Activated CD8-positive, alpha-beta memory T cell treated with anti-CD3 and anti-CD28 coated beads for 24 hours (primary cell): ENCODE results near the gene ZNF438.
A peak's percentile ranks its signal among the peaks of the same experiment; 100 is the strongest.
"Not testable (repeated sequence)": the region's sequence is repeated elsewhere in the genome, so short reads cannot be mapped to it uniquely, and the experiment has no call there.

ENCODE experiments used
- DNase-seq: peaks from one replicate; pipeline ENCODE4 v3.0.0-alpha.2; 2020

The ZNF438 gene, protein sequence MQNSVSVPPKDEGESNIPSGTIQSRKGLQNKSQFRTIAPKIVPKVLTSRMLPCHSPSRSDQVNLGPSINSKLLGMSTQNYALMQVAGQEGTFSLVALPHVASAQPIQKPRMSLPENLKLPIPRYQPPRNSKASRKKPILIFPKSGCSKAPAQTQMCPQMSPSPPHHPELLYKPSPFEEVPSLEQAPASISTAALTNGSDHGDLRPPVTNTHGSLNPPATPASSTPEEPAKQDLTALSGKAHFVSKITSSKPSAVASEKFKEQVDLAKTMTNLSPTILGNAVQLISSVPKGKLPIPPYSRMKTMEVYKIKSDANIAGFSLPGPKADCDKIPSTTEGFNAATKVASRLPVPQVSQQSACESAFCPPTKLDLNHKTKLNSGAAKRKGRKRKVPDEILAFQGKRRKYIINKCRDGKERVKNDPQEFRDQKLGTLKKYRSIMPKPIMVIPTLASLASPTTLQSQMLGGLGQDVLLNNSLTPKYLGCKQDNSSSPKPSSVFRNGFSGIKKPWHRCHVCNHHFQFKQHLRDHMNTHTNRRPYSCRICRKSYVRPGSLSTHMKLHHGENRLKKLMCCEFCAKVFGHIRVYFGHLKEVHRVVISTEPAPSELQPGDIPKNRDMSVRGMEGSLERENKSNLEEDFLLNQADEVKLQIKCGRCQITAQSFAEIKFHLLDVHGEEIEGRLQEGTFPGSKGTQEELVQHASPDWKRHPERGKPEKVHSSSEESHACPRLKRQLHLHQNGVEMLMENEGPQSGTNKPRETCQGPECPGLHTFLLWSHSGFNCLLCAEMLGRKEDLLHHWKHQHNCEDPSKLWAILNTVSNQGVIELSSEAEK

DNA sequence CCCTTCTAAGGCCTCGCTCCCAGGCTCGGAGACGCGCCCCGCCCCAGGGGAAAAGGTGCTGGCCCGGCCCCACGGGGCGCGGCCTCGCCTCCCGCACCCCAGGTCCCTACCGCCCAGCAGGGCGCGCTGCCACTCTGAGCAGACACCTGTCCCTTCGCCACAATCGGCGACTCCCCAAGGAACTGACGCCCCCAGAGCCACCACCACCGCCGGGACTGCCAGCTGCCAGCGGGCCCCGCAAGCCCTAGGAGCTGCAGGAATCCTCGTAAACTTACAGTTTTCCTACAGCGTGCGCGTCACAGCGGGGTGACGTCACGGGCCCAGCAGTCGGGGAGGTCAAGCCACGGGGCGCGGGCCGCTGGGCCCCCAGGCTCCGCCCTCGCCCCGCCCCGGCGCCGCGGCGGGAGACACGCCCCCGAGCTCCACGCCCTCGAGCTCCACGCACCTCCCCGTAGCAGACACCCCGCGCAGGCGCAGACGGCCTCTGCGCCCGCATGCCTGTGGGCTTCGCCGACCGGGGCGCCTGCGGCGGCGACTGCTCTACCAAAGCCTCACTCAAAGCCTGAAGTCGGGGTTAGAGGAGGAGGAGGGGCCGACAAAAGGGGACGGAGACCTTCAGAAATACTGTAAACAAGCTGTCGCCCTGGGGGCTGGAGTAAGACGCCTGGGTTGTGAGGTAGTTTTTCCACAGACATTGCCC is at the start of gene ZNF438:
Gene ZNF438, minus strand, starts transcription at position 308 of the 700 bp plus-strand sequence. CDS start 154,831 bp downstream, outside the sequence.
- peak; percentile 99 for DNase-seq

DNA sequence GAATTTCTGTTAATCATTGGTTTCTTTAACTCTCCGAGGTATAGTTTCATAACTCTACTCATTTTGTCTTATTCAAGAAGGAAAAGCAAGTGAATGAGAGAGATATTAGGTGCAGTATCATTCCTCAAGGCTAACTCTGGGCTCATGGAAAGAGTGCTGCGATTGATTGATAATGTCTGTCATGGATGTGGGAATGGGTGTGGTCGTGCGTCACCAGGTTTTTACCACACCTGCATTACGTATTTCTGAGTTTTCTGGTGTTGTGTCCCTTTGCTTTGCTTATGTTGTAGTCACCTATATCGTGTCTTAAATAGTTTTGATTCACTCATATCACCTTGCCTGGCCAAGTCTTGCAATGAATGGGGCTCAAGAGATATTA is 44.9 kb upstream of the ZNF438 start:
- DNase-seq, result no peak

DNA sequence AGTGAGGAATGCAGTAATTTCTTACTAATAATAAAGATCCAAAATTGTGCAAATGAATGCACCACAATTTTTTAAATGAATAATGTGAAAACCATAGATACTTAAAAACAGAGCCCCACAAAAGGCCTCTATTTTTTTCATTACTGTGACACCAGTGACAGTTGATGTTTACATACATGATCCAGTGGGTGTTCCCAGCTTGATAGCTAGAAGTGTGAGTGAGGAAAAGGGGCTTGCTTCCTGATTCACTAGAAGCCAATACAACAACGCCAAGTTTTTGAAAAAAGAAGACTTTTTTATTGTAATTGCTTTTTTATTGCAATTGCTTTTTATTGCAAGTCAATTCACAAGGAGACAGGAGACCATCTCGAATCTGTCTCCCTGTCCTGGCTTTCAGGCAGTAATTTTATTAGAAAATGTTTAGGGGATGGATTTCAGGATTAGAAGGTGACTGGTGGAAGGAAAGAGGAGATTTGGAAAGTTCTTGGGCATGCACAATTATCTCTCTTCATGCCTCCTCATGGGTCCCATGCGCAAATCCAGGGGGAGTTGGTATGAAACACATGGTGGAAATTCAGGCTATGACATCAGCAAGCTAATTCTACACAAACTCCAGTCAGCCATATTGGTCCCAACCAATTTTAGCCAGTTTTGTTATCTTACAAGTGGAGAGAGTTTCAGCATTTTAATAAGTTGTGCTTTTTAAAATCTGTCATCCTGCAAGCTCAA is 44.4 kb upstream of the ZNF438 start:
- no peak for DNase-seq

DNA sequence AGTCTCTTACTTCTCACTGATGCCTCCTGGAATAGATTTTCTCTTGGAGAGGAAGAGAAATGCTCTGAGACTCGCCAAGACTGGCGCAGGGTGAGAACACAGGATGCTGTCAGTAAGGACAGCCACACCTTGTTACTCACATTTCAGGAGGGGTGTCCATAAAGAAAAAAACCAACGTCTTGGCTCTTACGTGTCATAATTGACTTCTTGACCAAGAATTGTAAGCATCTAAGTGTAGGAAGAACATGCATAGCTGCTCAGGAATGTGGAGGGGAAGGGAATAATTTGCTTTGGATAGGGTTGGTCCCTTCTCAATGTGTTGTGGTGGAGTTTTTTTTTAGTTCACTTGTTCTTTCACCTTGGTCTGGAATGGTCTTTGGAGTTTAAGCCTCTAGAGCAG is 43.8 kb upstream of the ZNF438 start:
- DNase-seq, result no peak

DNA sequence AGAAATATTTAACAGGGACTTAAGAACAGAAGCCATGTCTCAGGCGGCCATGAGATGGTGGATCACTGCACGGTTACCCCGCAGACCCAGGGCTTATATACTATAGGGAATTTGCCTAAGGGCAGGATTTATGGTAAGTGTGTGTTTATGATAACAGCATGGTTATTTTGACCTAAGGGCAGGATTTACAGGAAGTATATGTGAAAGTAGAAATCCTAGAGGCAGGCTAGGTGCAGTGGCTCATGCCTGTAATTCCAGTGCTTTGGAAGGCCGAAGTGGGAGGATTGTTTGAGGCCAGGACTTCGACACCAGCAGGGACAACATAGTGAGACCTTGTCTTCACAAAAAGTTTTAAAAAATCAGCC is 43.0 kb upstream of the ZNF438 start:
- DNase-seq, result no peak

DNA sequence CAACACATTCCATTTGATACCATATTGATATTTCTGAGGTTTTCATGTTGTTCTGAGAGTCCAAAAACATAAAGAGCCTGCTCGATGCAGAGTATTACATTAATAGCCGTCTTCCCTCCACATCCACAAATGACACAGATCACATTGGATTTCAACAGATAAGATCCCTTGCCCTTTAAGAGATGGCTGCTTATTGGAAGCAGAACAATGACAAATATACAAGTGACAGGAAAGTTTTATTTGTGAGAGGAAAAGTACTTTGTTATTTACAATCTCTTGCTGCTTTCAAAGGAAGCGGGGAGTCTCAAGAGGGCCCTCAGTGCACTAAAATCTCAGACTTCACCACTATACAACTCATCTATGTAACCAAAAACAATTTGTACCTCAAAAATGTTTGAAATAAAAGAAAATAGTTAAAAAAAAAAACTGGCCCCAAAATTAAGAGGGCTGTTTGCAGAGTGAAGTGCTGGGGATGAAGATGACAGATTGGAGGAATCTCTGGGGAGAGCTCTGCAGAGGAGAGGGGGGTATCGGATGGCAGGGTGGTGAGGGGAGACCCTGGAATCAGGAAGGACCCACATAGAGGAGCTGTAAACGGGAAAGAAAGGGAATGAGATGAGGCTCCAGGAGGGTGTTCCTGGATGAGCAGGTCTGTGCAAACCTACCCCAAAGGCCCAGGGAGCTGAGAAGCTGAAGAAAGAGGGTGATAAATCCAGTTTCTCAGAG is 42.5 kb upstream of the ZNF438 start:
- no peak for DNase-seq

DNA sequence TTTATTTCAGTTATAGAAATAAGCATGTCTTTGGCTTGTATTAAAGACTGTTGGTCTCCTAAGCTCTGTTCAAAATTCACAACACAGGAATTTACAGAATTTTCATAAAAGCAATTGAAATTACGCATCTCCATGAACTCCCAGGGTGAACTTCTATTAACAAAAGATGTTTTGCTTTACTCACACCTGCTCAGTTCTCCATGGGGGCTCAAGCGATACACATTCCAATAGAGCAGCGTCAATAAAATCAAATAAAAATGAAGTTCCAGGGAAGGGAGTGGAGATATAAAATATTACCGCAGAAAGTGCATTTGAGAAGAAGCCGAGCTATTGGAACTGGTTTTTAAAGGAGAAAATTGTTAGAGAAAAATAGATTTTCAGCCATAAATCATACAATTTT is 41.5 kb upstream of the ZNF438 start:
- DNase-seq, result no peak

DNA sequence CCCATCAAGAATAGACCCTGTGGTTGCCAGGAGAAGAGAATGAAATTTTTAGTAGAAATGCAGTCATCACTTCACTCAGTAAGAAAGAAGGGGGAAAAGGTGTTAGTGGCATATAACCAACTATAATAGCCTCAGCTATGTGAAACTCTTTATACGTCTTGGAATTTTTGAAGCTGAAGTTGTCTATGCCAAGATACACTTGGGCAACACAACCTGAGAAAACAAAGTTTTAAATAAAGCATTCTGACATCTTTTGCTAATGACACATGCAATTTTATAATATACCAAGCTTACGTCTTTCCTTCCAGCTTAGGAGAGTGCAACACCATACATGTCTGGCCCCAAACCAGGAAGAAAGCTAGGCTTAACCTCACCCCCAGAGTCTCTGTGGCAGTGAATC is 40.8 kb upstream of the ZNF438 start:
- no peak for DNase-seq

DNA sequence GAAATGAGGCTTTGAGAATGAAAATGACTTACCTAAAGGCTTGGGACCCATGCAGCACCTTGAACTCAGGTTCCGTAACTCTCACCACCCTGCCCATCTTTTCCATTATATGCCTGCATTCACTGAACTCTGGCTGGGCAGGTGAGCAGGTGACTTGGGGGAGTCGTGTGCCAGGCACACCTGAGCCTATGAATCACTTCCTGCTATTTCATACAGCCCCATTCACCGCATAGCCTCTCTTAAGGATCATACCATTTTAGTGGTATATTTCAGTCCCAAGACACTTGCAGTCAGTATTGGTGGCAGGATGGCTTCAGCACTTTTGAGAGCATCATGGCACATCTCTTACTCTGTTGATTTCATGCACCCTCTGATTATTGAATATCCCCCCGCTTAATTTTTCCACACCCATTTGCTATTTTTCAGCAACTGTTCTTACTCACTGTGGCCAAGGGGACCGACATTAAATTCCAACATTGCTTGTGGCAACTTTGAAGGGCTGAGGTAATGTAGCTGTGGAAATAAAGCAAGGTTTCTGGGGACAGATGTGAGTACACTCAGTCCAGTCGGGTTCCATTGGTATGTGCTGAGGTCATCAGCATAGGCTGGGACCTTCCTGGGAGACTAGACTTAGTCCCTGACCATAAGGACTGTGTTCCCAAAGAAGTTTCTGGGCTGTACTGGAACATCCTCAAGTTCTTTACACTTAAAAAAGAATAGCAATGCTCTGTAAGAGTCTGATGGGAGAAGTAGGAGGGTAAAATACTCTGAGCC is 39.8 kb upstream of the ZNF438 start:
- no peak for DNase-seq

DNA sequence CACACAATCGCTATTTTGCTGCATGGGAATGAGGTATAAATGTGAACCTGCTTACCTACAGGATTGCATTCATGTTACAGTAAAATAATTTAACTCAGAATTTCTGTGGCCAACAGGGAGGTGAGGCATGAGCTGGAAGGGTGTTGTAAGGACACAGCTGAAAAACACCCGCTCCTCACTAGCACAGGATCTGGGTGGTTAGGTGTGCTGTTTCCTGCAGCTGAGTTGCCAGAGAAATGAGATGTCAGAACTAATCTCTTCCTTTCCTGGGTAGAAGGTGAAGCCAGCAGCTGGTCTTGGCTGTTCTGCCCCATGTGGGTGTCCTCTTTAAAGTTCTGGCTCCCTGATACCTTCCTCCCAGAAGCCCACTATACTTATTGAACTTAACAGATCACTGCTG is 39.0 kb upstream of the ZNF438 start:
- DNase-seq, result no peak

DNA sequence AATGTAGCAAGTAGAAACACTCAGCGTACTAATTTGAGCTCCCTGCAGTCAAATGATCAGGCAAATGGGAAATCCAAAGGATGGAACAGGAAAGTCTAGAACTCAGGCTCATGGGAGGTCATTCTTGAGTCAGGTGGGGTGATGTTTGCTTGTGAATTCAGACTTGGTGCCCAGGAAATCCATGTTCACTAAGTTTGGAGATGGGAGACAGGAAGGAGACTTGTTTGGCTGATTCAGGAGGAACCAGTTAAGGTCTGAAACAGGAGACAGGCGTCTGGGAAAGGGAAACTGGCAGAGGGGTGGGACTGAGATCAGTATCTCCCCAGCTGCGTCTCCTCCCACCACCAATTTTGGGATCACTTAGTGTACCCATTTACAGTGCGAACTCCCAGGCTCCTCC is 38.4 kb upstream of the ZNF438 start:
- DNase-seq, result no peak

DNA sequence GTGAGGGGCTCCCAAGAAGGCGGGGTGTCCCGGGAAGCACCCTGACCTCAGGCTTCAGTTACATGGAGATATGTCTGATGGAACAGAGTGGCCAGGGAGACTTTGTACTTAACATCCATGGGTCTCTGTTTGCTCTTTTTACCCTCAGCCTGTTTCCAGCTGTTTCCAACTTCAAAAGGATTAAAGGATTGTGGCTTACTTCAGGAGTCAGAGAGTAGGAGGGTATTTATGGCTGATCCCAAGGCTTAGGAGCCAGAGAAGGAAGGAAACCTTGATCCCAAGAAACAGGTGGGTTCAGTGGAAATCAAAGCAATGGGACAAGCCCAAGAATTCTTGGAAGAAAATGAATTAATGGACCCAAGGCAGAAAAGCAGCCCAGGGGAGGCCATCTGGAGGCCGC is 37.7 kb upstream of the ZNF438 start:
- no peak for DNase-seq

DNA sequence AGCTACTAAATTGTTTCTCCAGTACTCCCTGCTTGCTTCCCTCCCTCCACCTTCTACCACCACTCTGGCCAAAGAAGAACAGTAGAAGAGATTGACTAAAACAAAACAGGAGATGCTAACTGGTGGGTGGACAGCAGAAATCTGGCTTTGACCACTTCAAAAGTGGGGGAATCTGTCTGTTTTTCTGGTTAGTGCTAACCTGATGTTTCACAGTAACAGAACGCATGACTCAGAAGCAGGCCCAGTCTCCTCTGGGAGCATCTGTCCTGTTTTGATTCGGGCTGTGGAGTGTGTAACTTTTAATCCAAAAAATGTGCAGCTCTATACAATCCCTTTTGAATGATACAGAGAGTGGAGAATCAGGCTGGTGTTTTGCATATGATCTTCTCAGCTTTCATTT is 32.7 kb upstream of the ZNF438 start:
- no peak for DNase-seq

DNA sequence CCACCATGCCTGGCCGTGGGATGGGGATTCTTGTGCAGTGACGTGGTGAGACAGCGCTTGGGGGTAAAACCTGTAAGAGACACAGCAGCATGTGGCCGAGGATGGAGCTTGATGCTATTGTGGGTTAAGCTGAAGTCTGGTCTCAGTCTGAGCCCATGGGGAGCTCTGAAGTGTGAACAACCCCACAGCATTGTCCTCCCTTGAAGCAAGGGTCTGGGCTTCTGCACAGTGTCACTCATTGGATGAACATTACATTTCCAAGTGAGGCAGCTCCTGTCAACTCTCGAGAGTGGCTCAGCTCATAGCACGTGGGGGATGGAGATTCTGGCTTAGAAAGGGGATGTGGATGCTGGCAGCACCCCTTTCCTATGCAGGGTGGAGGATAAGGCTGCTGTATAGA is 32.2 kb upstream of the ZNF438 start:
- no peak for DNase-seq

DNA sequence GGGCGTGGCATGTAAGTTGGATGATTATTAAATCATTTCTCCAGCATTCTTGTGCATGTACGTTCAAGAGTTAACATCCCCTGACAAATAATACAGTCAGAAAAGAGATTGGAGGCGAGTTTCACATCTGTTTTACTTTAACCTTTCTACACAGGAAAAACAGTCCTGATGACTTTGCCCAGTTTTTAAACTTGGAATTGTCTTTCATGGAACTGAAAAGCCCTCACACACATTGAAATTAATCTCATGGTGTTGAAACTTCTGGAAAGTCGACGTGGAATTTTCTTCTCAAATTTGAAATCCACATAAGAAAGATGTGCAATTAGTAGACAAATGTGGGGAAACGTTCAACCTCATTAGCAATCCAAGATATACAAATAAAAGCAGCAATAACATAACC is 31.2 kb upstream of the ZNF438 start:
- no peak for DNase-seq

DNA sequence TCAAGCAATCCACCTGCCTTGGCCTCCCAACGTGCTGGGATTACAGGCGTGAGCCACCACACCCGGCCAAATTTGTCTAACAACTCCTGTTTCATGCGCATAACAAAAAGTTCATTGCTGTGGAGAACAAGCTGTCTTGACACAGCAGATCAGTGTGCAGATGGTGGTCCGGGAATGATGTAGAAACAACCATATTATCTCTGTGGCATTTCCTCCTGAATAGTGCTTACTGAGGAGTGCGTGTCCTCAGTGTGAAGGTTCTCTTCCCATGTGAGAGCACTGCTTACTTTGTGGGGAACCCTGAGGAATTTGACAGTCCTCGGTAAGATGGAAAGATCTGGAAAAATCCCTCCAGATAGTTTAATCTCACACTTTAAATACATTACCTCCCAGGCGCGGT is 30.3 kb upstream of the ZNF438 start:
- no peak for DNase-seq

DNA sequence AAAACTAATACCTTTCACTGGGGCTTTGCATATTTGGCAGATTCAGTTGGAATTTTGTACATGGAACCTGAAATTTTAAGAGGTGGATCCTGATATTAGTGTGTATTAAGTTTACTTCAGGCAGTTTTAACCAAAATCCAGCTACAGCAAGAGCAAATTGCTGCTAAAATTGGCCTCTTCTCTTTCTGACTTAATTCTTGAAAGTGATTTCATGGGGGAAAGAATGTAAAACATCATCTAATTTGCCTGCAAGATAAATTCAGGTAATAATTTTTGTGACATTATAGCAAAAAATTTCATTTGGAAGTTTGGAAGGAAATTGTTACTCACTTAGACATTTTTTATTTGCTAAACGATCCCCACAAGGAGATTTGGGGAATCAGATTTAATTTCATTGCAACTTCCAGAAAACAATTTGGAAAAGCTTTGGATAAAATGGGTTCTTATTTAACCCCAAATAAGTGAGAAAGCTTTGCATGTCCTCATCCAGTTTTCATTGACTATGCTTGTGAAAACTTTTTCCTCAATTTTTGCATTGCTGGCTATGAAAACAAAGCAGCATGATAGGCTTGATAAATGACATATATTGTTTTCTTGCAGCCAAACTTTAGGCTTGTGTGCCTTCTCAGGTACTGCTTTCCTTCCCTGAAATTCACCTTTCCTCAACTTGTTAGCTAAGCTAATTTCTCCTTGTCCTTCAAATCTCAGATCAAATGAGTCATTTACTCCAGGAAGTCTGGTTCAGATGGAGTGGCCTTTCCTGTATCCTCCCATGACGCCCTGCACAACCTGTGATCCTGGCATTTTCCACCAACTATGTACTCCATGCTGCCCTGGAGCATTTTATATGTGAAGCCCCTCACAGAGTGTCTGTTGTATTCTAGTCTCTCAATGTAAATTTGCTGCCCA is 27.4 kb upstream of the ZNF438 start:
- DNase-seq, result no peak

DNA sequence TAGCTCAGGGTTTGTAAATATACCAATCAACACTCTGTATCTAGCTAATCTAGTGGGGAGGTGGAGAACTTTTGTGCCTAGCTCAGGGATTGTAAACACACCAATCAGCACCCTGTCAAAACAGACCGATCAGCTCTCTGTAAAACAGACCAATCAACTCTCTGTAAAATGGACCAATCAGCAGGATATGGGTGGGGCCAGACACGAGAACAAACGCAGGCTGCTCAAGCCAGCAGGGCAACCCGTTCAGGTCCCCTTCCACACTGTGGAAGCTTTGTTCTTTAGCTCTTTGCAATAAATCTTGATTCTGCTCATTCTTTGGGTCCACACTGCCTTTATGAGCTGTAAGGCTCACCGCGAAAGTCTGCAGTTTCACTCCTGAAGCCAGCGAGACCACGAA is 25.0 kb upstream of the ZNF438 start:
- DNase-seq, result not testable (repeated sequence)

DNA sequence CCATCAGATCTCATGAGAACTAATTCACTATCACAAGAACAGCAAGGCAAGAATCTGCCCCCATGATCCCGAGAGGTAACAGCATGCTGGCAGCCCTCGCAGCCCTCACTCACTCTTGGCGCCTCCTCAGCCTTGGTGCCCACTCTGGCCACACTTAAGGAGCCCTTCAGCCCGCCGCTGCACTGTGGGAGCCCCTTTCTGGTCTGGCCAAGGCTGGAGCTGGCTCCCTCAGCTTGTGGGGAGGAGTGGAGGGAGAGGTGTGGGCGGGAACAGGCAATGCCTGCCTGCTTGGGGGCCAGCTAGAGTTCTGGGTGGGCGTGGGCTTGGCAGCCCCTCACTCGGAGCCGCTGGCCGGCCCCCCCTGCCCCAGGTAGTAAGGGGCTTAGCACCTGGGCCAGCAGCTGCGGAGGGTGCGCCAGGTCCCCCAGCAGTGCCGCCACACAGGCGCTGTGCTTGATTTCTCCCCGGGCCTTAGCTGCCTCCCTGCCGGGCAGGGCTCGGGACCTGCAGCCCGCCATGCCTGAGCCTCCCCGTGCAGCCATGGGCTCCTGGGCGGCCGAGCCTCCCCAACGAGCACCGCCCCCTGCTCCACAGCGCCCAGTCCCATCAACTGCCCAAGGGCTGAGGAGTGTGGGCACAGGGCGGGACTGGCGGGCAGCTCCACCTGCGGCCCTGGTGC is 24.0 kb upstream of the ZNF438 start:
- no peak for DNase-seq

DNA sequence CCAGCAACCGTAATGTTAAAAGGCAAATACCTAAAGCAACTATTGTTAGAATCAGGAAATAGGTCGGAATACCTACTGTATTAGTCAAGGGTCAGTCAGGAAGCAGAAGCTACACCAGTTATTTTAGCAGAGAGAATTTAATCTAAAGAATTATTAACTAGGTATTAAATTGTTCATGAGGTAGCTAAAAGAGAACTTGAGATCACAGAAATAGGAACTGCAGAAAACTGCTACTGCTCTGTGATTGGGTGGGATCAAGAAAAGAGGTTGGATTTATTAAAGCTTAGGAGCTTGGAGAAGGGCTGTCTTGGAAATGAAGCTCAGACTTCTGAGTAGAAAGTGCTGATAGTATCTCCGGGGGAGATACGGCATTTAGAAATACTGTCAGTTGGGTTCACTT is 20.0 kb upstream of the ZNF438 start:
- DNase-seq, result no peak
